HepG2 (cell line): ENCODE results near the gene NBL1. TPM values are rescaled to one million over a fixed set of nuclear protein-coding genes. Genes with fewer than 3 reads are reported as not detected.
A peak's percentile ranks its signal among the peaks of the same experiment; 100 is the strongest.

Experiments used
- ARNTL ChIP-seq: sonication (generic); formaldehyde crosslinking; IDR thresholded peaks from 2 replicates; pipeline ENCODE4 v1.4.0; 2020; ENCODE audit warnings: mild to moderate bottlenecking, missing genetic modification reagents
- ATF7 ChIP-seq, 2 experiments: fragments of 450-650 bp in 1 of 2; sonication (generic) in 1 of 2; formaldehyde crosslinking in 1 of 2; IDR thresholded peaks; 2 replicates each; pipeline versions ENCODE4 v1.4.0 to v1.6.1; 2016 to 2020; ENCODE audit warnings: antibody characterized with exemption in 1 of 2, mild to moderate bottlenecking in 1 of 2, missing genetic modification reagents in 1 of 2
- CREB1 ChIP-seq, 2 experiments: fragments of 450-650 bp in 1 of 2; IDR thresholded peaks; 2 replicates each; pipeline ENCODE4 v1.6.1; 2016 to 2017; ENCODE audit warnings: control low read depth in 1 of 2, mild to moderate bottlenecking in 1 of 2, missing compliant biosample characterization in 1 of 2, missing genetic modification characterization in 1 of 2
- GATAD1 ChIP-seq: IDR thresholded peaks from 2 replicates; pipeline ENCODE4 v1.6.1; 2016; ENCODE audit warnings: missing genetic modification reagents, missing compliant biosample characterization
- HNRNPK ChIP-seq: fragments of 200-400 bp; formaldehyde crosslinking; IDR thresholded peaks from 2 replicates; pipeline ENCODE4 v1.6.1; 2018; ENCODE audit warnings: low read length, low read depth, moderate library complexity, mild to moderate bottlenecking; ENCODE audit not compliant: poor library complexity, severe bottlenecking
- HOXA3 ChIP-seq: sonication (generic); formaldehyde crosslinking; IDR thresholded peaks from 2 replicates; pipeline ENCODE4 v1.5.0; 2020; ENCODE audit warnings: missing genetic modification reagents
- MTERF4 ChIP-seq: sonication (generic); formaldehyde crosslinking; IDR thresholded peaks from 2 replicates; pipeline ENCODE4 v1.8.0; 2023; ENCODE audit warnings: mild to moderate bottlenecking, missing genetic modification reagents
- NR2C2 ChIP-seq: sonication (generic); formaldehyde crosslinking; IDR thresholded peaks from 2 replicates; pipeline ENCODE4 v1.4.0; 2020; ENCODE audit warnings: missing genetic modification reagents, mild to moderate bottlenecking, moderate library complexity, borderline replicate concordance
- ONECUT2 ChIP-seq: sonication (generic); formaldehyde crosslinking; IDR thresholded peaks from 2 replicates; pipeline ENCODE4 v1.4.0; 2020; ENCODE audit warnings: missing genetic modification reagents
- SALL1 ChIP-seq: sonication (generic); formaldehyde crosslinking; IDR thresholded peaks from 2 replicates; pipeline ENCODE4 v1.8.0; 2022; ENCODE audit warnings: mild to moderate bottlenecking, missing genetic modification reagents
- TBX2 ChIP-seq: sonication (generic); formaldehyde crosslinking; IDR thresholded peaks from 2 replicates; pipeline ENCODE4 v1.5.0; 2020; ENCODE audit warnings: missing genetic modification reagents, mild to moderate bottlenecking, borderline replicate concordance
- TFE3 ChIP-seq: IDR thresholded peaks from 2 replicates; pipeline ENCODE4 v1.6.1; 2016
- THAP11 ChIP-seq: IDR thresholded peaks from 2 replicates; pipeline ENCODE4 v1.6.1; 2016; ENCODE audit warnings: missing biosample characterization, missing genetic modification reagents
- ZKSCAN8 ChIP-seq: IDR thresholded peaks from 2 replicates; pipeline ENCODE4 v1.6.1; 2016; ENCODE audit warnings: borderline replicate concordance, missing genetic modification reagents, missing compliant biosample characterization
- ZNF362 ChIP-seq: sonication (generic); formaldehyde crosslinking; IDR thresholded peaks from 2 replicates; pipeline ENCODE4 v1.4.0; 2020; ENCODE audit warnings: missing genetic modification reagents, mild to moderate bottlenecking, borderline replicate concordance
- ZNF367 ChIP-seq: sonication (generic); formaldehyde crosslinking; IDR thresholded peaks from 2 replicates; pipeline ENCODE4 v1.4.0; 2020; ENCODE audit warnings: missing genetic modification reagents, borderline replicate concordance
- ZNF839 ChIP-seq: sonication (generic); formaldehyde crosslinking; IDR thresholded peaks from 2 replicates; pipeline ENCODE4 v1.4.0; 2020; ENCODE audit warnings: missing genetic modification reagents, mild to moderate bottlenecking, borderline replicate concordance
- polyA plus RNA-seq, 8 experiments: library from polyadenylated mRNA; depleted of rRNA in 3 of 8; stranded (reverse) in 7 of 8; unstranded in 1 of 8; fragments of >200 nt; fragmentation: Illumina TruSeq in 4 of 8; extraction: Trizol in 4 of 8; gene quantifications; 2 replicates each; pipeline versions ENCODE4 v1.2.1 to v1.2.3, GENCODE V29; 2011 to 2016; ENCODE audit warnings: low read depth in 4 of 8, missing spikeins in 1 of 8, mixed read lengths in 1 of 8; ENCODE audit not compliant: insufficient read depth in 1 of 8
- total RNA-seq, 5 experiments: library from RNA; depleted of rRNA; stranded (reverse); fragments of >200 nt; fragmentation: Illumina TruSeq; extraction: Trizol; gene quantifications; 2 replicates each; pipeline ENCODE4 v1.2.3, GENCODE V29; 2016; ENCODE audit warnings: low read depth in 1 of 5
- TF ChIP-seq, protein P1 (sequence below), 2 experiments: sonication (generic) in 1 of 2; formaldehyde crosslinking in 1 of 2; IDR thresholded peaks; 2 replicates each; pipeline versions ENCODE4 v1.6.1 to v1.9.0; 2014 to 2022; ENCODE audit warnings: antibody characterized with exemption in 1 of 2, borderline replicate concordance in 1 of 2, inconsistent platforms in 1 of 2, low read depth in 1 of 2, missing genetic modification reagents in 1 of 2

The NBL1 gene
- total and polyA plus RNA-seq, 2 of the 13 experiments (the other 11 are each of a cell fraction or from before 2014, with no cell fraction given): 2.7 to 13.8 TPM

GRCh38 chr1:19619697-19620384 is 24.3 kb upstream of the NBL1 start (continued):
- no peak for TF ChIP-seq MTERF4 (CRISPR knock-in tag)
- peak; percentile 55 for TF ChIP-seq THAP11 (CRISPR knock-in tag)
- TF ChIP-seq SALL1 (CRISPR knock-in tag): peak; percentile 79; the same call in 1 of the 2 replicates
- TF ChIP-seq CREB1 (IDR thresholded peaks at IDR 0.05): no peak
- peak; percentile 85 for TF ChIP-seq CREB1 (CRISPR knock-in tag; IDR thresholded peaks at IDR 0.05)
- no peak for TF ChIP-seq ZNF367 (CRISPR knock-in tag)
- TF ChIP-seq ARNTL (CRISPR knock-in tag): 0 out of 2 replicates have a peak, but pooled peaks have one; percentile 54
- TF ChIP-seq, protein P1, sequence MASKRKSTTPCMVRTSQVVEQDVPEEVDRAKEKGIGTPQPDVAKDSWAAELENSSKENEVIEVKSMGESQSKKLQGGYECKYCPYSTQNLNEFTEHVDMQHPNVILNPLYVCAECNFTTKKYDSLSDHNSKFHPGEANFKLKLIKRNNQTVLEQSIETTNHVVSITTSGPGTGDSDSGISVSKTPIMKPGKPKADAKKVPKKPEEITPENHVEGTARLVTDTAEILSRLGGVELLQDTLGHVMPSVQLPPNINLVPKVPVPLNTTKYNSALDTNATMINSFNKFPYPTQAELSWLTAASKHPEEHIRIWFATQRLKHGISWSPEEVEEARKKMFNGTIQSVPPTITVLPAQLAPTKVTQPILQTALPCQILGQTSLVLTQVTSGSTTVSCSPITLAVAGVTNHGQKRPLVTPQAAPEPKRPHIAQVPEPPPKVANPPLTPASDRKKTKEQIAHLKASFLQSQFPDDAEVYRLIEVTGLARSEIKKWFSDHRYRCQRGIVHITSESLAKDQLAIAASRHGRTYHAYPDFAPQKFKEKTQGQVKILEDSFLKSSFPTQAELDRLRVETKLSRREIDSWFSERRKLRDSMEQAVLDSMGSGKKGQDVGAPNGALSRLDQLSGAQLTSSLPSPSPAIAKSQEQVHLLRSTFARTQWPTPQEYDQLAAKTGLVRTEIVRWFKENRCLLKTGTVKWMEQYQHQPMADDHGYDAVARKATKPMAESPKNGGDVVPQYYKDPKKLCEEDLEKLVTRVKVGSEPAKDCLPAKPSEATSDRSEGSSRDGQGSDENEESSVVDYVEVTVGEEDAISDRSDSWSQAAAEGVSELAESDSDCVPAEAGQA (IDR thresholded peaks at IDR 0.05; ENCODE audit: low read depth): no peak
- TF ChIP-seq, protein P1 (CRISPR knock-in tag; IDR thresholded peaks at IDR 0.05; ENCODE audit: borderline replicate concordance): peak; percentile 56; the same call in 1 of the 2 replicates
- no peak for TF ChIP-seq ZNF839
- TF ChIP-seq HOXA3: peak; percentile 36; the same call in 1 of the 2 replicates
- peak; percentile 48; the same call in 1 of the 2 replicates for TF ChIP-seq TFE3 (CRISPR knock-in tag)
- TF ChIP-seq HNRNPK: no peak
- peak; percentile 14; the same call in 1 of the 2 replicates for TF ChIP-seq ZNF362 (CRISPR knock-in tag)
- peak; percentile 75 for TF ChIP-seq ZKSCAN8 (CRISPR knock-in tag)
- TF ChIP-seq ONECUT2 (CRISPR knock-in tag): no peak
- TF ChIP-seq NR2C2: no peak
- TF ChIP-seq ATF7 (IDR thresholded peaks at IDR 0.05): no peak
- TF ChIP-seq ATF7 (CRISPR knock-in tag; IDR thresholded peaks at IDR 0.05): no peak
- peak; percentile 45; the same call in 1 of the 2 replicates for TF ChIP-seq GATAD1
- TF ChIP-seq TBX2: peak; percentile 95
